Ovary (tissue), 3 donors: ENCODE results near the gene NAA35.

Experiments used
- POLR2A ChIP-seq: fragments of 450-650 bp; IDR thresholded peaks from one replicate; pipeline ENCODE4 v1.6.1; 2017; ENCODE audit warnings: antibody characterized with exemption, mild to moderate bottlenecking, moderate library complexity
- TF ChIP-seq, protein P1 (sequence below), 3 donors: fragments of 450-650 bp in 2 of 3; fragments of 200-600 bp in 1 of 3; IDR thresholded peaks; one replicate each; pipeline versions ENCODE4 v1.5.1 to v1.8.0; 2016 to 2022; ENCODE audit warnings: antibody characterized with exemption in 3 of 3, mild to moderate bottlenecking in 1 of 3
- donor health status: DM: no; HTN: no; CAD: no.

DNA sequence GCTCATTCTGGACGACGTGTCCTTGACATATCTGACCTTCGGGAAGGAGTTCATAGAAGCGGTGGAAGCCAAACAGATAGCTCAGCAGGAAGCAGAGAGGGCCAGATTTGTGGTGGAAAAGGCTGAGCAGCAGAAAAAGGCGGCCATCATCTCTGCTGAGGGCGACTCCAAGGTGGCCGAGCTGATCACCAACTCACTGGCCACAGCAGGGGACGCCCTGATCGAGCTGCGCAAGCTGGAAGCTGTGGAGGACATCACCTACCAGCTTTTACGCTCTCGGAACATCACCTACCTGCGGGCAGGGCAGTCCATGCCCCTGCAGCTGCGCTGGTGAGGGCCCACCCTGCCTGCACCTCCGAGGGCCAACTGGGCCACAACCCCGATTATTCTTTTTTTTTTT is 41.6 kb upstream of the NAA35 start:
- TF ChIP-seq, protein P1, sequence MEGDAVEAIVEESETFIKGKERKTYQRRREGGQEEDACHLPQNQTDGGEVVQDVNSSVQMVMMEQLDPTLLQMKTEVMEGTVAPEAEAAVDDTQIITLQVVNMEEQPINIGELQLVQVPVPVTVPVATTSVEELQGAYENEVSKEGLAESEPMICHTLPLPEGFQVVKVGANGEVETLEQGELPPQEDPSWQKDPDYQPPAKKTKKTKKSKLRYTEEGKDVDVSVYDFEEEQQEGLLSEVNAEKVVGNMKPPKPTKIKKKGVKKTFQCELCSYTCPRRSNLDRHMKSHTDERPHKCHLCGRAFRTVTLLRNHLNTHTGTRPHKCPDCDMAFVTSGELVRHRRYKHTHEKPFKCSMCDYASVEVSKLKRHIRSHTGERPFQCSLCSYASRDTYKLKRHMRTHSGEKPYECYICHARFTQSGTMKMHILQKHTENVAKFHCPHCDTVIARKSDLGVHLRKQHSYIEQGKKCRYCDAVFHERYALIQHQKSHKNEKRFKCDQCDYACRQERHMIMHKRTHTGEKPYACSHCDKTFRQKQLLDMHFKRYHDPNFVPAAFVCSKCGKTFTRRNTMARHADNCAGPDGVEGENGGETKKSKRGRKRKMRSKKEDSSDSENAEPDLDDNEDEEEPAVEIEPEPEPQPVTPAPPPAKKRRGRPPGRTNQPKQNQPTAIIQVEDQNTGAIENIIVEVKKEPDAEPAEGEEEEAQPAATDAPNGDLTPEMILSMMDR (IDR thresholded peaks at IDR 0.05) = no peak
- no peak for TF ChIP-seq POLR2A
